Neural cell (in vitro differentiated cells): ENCODE results near the gene STK10. TPM values are rescaled to one million over a fixed set of nuclear protein-coding genes. Genes with fewer than 3 reads are reported as not detected.

Experiments
- H2AFZ ChIP-seq: fragments of 200-600, 300-800 bp; sonication (generic), shearing (Covaris generic); 2 replicates; pipeline ENCODE4 v1.6.0; 2014; ENCODE audit warnings: low read depth, mild to moderate bottlenecking, antibody characterized with exemption, low read length, moderate library complexity
- H3F3A ChIP-seq: fragments of 200-600 bp; shearing (Covaris generic); 2 replicates; pipeline ENCODE4 v1.6.1; 2016; ENCODE audit warnings: mild to moderate bottlenecking, moderate library complexity, mixed read lengths, antibody characterized with exemption, low read length; ENCODE audit not compliant: insufficient read depth, poor library complexity, severe bottlenecking
- H3K27ac ChIP-seq: fragments of 200-600, 300-800 bp; sonication (generic), shearing (Covaris generic); 2 replicates; pipeline ENCODE4 v1.5.1; 2014; ENCODE audit warnings: mild to moderate bottlenecking, low read length, moderate library complexity
- H3K27me3 ChIP-seq: fragments of 300-800, 200-600 bp; sonication (generic), shearing (Covaris generic); 2 replicates; pipeline ENCODE4 v1.6.0; 2014; ENCODE audit warnings: mild to moderate bottlenecking, low read depth, low read length, moderate library complexity; ENCODE audit not compliant: insufficient read depth
- H3K36me3 ChIP-seq: fragments of 300-800, 200-600 bp; sonication (generic), shearing (Covaris generic); 2 replicates; pipeline ENCODE4 v1.5.1; 2014; ENCODE audit warnings: mild to moderate bottlenecking, antibody characterized with exemption, low read length, moderate library complexity; ENCODE audit not compliant: insufficient read depth
- H3K4me2 ChIP-seq: fragments of 300-800, 200-600 bp; sonication (generic), shearing (Covaris generic); 2 replicates; pipeline ENCODE4 v1.6.0; 2014; ENCODE audit warnings: mild to moderate bottlenecking, low read length
- H3K4me3 ChIP-seq: fragments of 300-800, 200-600 bp; sonication (generic), shearing (Covaris generic); 2 replicates; pipeline ENCODE4 v1.5.1; 2014; ENCODE audit warnings: mild to moderate bottlenecking, low read length, moderate library complexity
- H3K79me2 ChIP-seq: fragments of 200-600 bp; shearing (Covaris generic); replicated peaks from 2 replicates; pipeline ENCODE4 v1.6.0; 2014; ENCODE audit warnings: mild to moderate bottlenecking, low read length, moderate library complexity; ENCODE audit not compliant: insufficient read depth
- H3K9ac ChIP-seq: fragments of 300-800, 200-600 bp; sonication (generic), shearing (Covaris generic); 2 replicates; pipeline ENCODE4 v1.6.1; 2016; ENCODE audit warnings: mild to moderate bottlenecking, low read length, mixed read lengths
- H3K9me2 ChIP-seq: fragments of 200-600 bp; shearing (Covaris generic); 2 replicates; pipeline ENCODE4 v1.6.1; 2016; ENCODE audit warnings: mild to moderate bottlenecking, low read length, mixed read lengths; ENCODE audit not compliant: insufficient read depth
- H3K9me3 ChIP-seq: fragments of 200-600, 300-800 bp; sonication (generic), shearing (Covaris generic); 2 replicates; pipeline ENCODE4 v1.6.1; 2016; ENCODE audit warnings: mild to moderate bottlenecking, mixed run types, low read length, moderate library complexity, mixed read lengths
- H4K20me1 ChIP-seq: fragments of 200-600 bp; shearing (Covaris generic); 2 replicates; pipeline ENCODE4 v1.6.1; 2016; ENCODE audit warnings: mild to moderate bottlenecking, mixed run types; ENCODE audit not compliant: insufficient read depth
- CTCF ChIP-seq: fragments of 450-650 bp; IDR thresholded peaks from 2 replicates; pipeline ENCODE4 v1.5.1; 2014; ENCODE audit warnings: antibody characterized with exemption, mild to moderate bottlenecking, moderate library complexity; ENCODE audit not compliant: poor library complexity, severe bottlenecking
- EP300 ChIP-seq: fragments of 450-650 bp; conservative IDR thresholded peaks from 2 replicates; pipeline ENCODE4 v1.6.1; 2014; ENCODE audit warnings: antibody characterized with exemption, mild to moderate bottlenecking, moderate library complexity; ENCODE audit not compliant: poor library complexity, severe bottlenecking
- EZH2 ChIP-seq: fragments of 200-600, 300-800 bp; shearing (Covaris generic), sonication (generic); IDR thresholded peaks from 2 replicates; pipeline ENCODE4 v1.6.1; 2014; ENCODE audit warnings: antibody characterized with exemption, low read length, borderline replicate concordance, mild to moderate bottlenecking; ENCODE audit not compliant: insufficient read depth, poor library complexity, severe bottlenecking
- MXI1 ChIP-seq: fragments of 450-650 bp; conservative IDR thresholded peaks from 2 replicates; pipeline ENCODE4 v1.6.1; 2014; ENCODE audit warnings: antibody characterized with exemption, mild to moderate bottlenecking; ENCODE audit not compliant: poor library complexity, severe bottlenecking
- POLR2AphosphoS5 ChIP-seq: IDR thresholded peaks from 2 replicates; pipeline ENCODE4 v1.6.1; 2012
- RAD21 ChIP-seq: fragments of 450-650 bp; conservative IDR thresholded peaks from 2 replicates; pipeline ENCODE4 v1.6.1; 2014; ENCODE audit warnings: antibody characterized with exemption, mild to moderate bottlenecking, moderate library complexity
- REST ChIP-seq: IDR thresholded peaks from 2 replicates; pipeline ENCODE4 v1.6.1; 2012; ENCODE audit warnings: borderline replicate concordance
- SMC3 ChIP-seq: fragments of 450-650 bp; conservative IDR thresholded peaks from 2 replicates; pipeline ENCODE4 v1.6.1; 2014; ENCODE audit warnings: antibody characterized with exemption, mild to moderate bottlenecking, moderate library complexity; ENCODE audit not compliant: poor library complexity
- TAF1 ChIP-seq: IDR thresholded peaks from 2 replicates; pipeline ENCODE4 v1.6.1; 2012; ENCODE audit warnings: low read depth
- polyA plus RNA-seq: library from polyadenylated mRNA; depleted of rRNA; stranded (reverse); fragments of >200 nt; gene quantifications from 2 replicates; pipeline ENCODE4 v1.2.3, GENCODE V29; 2014

The STK10 gene
- polyA plus RNA-seq, 1 donor from 2014 or later, result 8.2 TPM

GRCh38 chr5:172105811-172106210 lies 82.2 kb downstream of the STK10 start:
- H3K36me3 ChIP-seq, result no peaks in the 10 kb centered on the region
- TF ChIP-seq POLR2AphosphoS5 (no peak), MXI1 (no peak), EZH2 (no peak), CTCF (no peak), EP300 (no peak), TAF1 (no peak), SMC3 (no peak)
- no peaks in the 10 kb centered on the region for H3F3A ChIP-seq
- H3K9ac ChIP-seq, result no peak overlapping the region
- H3K27ac ChIP-seq, result no peak overlapping the region
- H3K9me3 ChIP-seq, result no peaks in the 10 kb centered on the region
- no peak overlapping the region for H3K4me3 ChIP-seq
- H4K20me1 ChIP-seq, result no peaks in the 10 kb centered on the region
- H3K27me3 ChIP-seq, result no peaks in the 10 kb centered on the region
- H3K9me2 ChIP-seq, result no peaks in the 10 kb centered on the region
- H3K79me2 ChIP-seq, result no peaks in the 10 kb centered on the region
- H2AFZ ChIP-seq, result no peak overlapping the region
- no peak overlapping the region for H3K4me2 ChIP-seq

GRCh38 chr5:172104801-172105701 lies 83.0 kb downstream of the STK10 start:
- Histone ChIP-seq H3K4me3 (no peak overlapping the region), H3K27ac (no peak overlapping the region), H3K36me3 (no peaks in the 10 kb centered on the region), H4K20me1 (no peaks in the 10 kb centered on the region), H3K9ac (no peak overlapping the region), H3K9me3 (no peaks in the 10 kb centered on the region), H3K27me3 (no peaks in the 10 kb centered on the region), H3K4me2 (no peak overlapping the region), H3K9me2 (no peaks in the 10 kb centered on the region), H3K79me2 (no peaks in the 10 kb centered on the region), H2AFZ (no peak overlapping the region), H3F3A (no peaks in the 10 kb centered on the region)
- TF ChIP-seq CTCF, result no peak
- no peak for TF ChIP-seq RAD21
- TF ChIP-seq EZH2, result no peak
- TF ChIP-seq EP300, result no peak
- TF ChIP-seq SMC3, result no peak
- no peak for TF ChIP-seq MXI1
- TF ChIP-seq REST, result no peak
- no peak for TF ChIP-seq POLR2AphosphoS5
- no peak for TF ChIP-seq TAF1
